IMR-90 (cell line): ENCODE data around the gene PMEPA1.

Experiments used
- BHLHE40 ChIP-seq: fragments of 150-350 bp; IDR thresholded peaks from 2 replicates; pipeline ENCODE4 v1.6.1; 2016; ENCODE audit warnings: mild to moderate bottlenecking, low read depth, low read length
- CEBPB ChIP-seq: IDR thresholded peaks from 2 replicates; pipeline ENCODE4 v1.6.1; 2012; ENCODE audit warnings: low read depth, low read length, improper control_type of control experiment
- CHD1 ChIP-seq: IDR thresholded peaks from 2 replicates; pipeline ENCODE4 v1.6.1; 2012; ENCODE audit warnings: low read depth, low read length, improper control_type of control experiment
- MAFK ChIP-seq: IDR thresholded peaks from 2 replicates; pipeline ENCODE4 v1.6.1; 2012; ENCODE audit warnings: low read depth, low read length, improper control_type of control experiment
- MAZ ChIP-seq: IDR thresholded peaks from 2 replicates; pipeline ENCODE4 v1.6.1; 2012; ENCODE audit warnings: low read depth, mild to moderate bottlenecking, low read length, improper control_type of control experiment, moderate library complexity, borderline replicate concordance
- MXI1 ChIP-seq: IDR thresholded peaks from 2 replicates; pipeline ENCODE4 v1.6.1; 2012; ENCODE audit warnings: low read depth, mild to moderate bottlenecking, low read length, moderate library complexity, borderline replicate concordance
- POLR2A ChIP-seq: IDR thresholded peaks from 2 replicates; pipeline ENCODE4 v1.6.1; 2012; ENCODE audit warnings: mild to moderate bottlenecking, low read depth, low read length
- RAD21 ChIP-seq: IDR thresholded peaks from 2 replicates; pipeline ENCODE4 v1.6.1; 2012; ENCODE audit warnings: low read length, improper control_type of control experiment
- RCOR1 ChIP-seq: IDR thresholded peaks from 2 replicates; pipeline ENCODE4 v1.6.1; 2012; ENCODE audit warnings: mild to moderate bottlenecking, low read length, improper control_type of control experiment; ENCODE audit not compliant: insufficient replicate concordance
- TF ChIP-seq, protein P1 (sequence below): conservative IDR thresholded peaks from 2 replicates; pipeline ENCODE4 v1.5.1; 2012; ENCODE audit warnings: mild to moderate bottlenecking, low read depth, low read length, improper control_type of control experiment
- TF ChIP-seq, protein P2 (sequence below): fragments of 150-350 bp; IDR thresholded peaks from 2 replicates; pipeline ENCODE4 v1.6.1; 2017; ENCODE audit warnings: mild to moderate bottlenecking, antibody characterized with exemption, low read length, low read depth
- TF ChIP-seq, protein P3 (sequence below): fragments of 150-350 bp; IDR thresholded peaks from 2 replicates; pipeline ENCODE4 v1.6.1; 2016; ENCODE audit warnings: low read depth, mild to moderate bottlenecking, low read length, moderate library complexity, borderline replicate concordance

- TF ChIP-seq, protein P1, sequence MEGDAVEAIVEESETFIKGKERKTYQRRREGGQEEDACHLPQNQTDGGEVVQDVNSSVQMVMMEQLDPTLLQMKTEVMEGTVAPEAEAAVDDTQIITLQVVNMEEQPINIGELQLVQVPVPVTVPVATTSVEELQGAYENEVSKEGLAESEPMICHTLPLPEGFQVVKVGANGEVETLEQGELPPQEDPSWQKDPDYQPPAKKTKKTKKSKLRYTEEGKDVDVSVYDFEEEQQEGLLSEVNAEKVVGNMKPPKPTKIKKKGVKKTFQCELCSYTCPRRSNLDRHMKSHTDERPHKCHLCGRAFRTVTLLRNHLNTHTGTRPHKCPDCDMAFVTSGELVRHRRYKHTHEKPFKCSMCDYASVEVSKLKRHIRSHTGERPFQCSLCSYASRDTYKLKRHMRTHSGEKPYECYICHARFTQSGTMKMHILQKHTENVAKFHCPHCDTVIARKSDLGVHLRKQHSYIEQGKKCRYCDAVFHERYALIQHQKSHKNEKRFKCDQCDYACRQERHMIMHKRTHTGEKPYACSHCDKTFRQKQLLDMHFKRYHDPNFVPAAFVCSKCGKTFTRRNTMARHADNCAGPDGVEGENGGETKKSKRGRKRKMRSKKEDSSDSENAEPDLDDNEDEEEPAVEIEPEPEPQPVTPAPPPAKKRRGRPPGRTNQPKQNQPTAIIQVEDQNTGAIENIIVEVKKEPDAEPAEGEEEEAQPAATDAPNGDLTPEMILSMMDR, result no peak
- TF ChIP-seq, protein P2, sequence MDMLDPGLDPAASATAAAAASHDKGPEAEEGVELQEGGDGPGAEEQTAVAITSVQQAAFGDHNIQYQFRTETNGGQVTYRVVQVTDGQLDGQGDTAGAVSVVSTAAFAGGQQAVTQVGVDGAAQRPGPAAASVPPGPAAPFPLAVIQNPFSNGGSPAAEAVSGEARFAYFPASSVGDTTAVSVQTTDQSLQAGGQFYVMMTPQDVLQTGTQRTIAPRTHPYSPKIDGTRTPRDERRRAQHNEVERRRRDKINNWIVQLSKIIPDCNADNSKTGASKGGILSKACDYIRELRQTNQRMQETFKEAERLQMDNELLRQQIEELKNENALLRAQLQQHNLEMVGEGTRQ, result no peak
- TF ChIP-seq POLR2A (no peak), RAD21 (no peak), BHLHE40 (no peak), MXI1 (no peak), MAZ (no peak), MAFK (no peak), CHD1 (no peak), CEBPB (no peak), RCOR1 (no peak)
- TF ChIP-seq, protein P3, sequence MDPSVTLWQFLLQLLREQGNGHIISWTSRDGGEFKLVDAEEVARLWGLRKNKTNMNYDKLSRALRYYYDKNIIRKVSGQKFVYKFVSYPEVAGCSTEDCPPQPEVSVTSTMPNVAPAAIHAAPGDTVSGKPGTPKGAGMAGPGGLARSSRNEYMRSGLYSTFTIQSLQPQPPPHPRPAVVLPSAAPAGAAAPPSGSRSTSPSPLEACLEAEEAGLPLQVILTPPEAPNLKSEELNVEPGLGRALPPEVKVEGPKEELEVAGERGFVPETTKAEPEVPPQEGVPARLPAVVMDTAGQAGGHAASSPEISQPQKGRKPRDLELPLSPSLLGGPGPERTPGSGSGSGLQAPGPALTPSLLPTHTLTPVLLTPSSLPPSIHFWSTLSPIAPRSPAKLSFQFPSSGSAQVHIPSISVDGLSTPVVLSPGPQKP, result no peak
Measured at GRCh38 chr20:57692393-57692792, 17.4 kb downstream of the PMEPA1 start.
